ENCODE results near the gene GRIK3. TPM values are rescaled to one million over a fixed set of nuclear protein-coding genes. Genes with fewer than 3 reads are reported as not detected.

Gene GRIK3
- total and polyA plus RNA-seq, 2 of the 8 experiments (the other 6 are each of a cell fraction or from before 2014, with no cell fraction given) = 2.1 to 3.4 TPM

GRCh38 chr1:36953061-36953460, 81.3 kb downstream of the GRIK3 start:
- Histone ChIP-seq H2BK12ac (ENCODE audit: low read depth, low read length) (no peak overlapping the region), H3K79me1 (ENCODE audit: low read depth, low read length) (no peaks in the 10 kb centered on the region), H2AFZ (ENCODE audit: low read length) (no peak overlapping the region), H4K91ac (replicated peaks; ENCODE audit: insufficient read length, low read length) (no peak overlapping the region), H3K4me2 (ENCODE audit: insufficient read depth in 1 of 2, low read depth in 2 of 2, low read length in 2 of 2) (no peak overlapping the region), H3K79me2 (ENCODE audit: control insufficient read depth in 1 of 2, insufficient read depth in 2 of 2, low read length in 2 of 2) (no peaks in the 10 kb centered on the region), H4K8ac (ENCODE audit: extremely low read depth, insufficient read depth, low read length) (no peak overlapping the region), H2BK15ac (ENCODE audit: low read length) (peak overlapping the region; percentile 46; the same call in 1 of the 2 replicates), H3K18ac (ENCODE audit: extremely low read depth, low read length) (no peak overlapping the region), H3K4me1 (replicated peaks in 1 of 4; ENCODE audit: control insufficient read depth in 3 of 4, insufficient read depth in 4 of 4, low read length in 3 of 4) (peaks cover 0 to 3% (median 0%) of the 10 kb centered on the region in 4 experiments; a peak in 1 of 7 replicates), H4K20me1 (replicated peaks in 1 of 2; ENCODE audit: control insufficient read depth in 1 of 2, insufficient read depth in 2 of 2, low read length in 2 of 2) (no peaks in the 10 kb centered on the region), H3K36me3 (ENCODE audit: control insufficient read depth in 2 of 4, insufficient read depth in 4 of 4, low read length in 3 of 4) (no peaks in the 10 kb centered on the region), H4K5ac (ENCODE audit: insufficient read length, low read depth, low read length) (no peak overlapping the region), H3K56ac (replicated peaks; ENCODE audit: insufficient read length, low read depth, low read length) (no peak overlapping the region), H2BK20ac (ENCODE audit: low read length) (no peak overlapping the region), H3K4ac (replicated peaks; ENCODE audit: insufficient read length, low read depth, low read length) (no peak overlapping the region), H2AK5ac (ENCODE audit: low read depth, low read length) (no peak overlapping the region), H3K4me3 (ENCODE audit: extremely low read depth in 1 of 4, insufficient read depth in 2 of 4, low read depth in 3 of 4, low read length in 4 of 4) (no peak overlapping the region), H2BK120ac (replicated peaks; ENCODE audit: low read depth, low read length) (no peak overlapping the region), H3K14ac (ENCODE audit: insufficient read length) (no peak overlapping the region), H3K27ac (ENCODE audit: low read depth, low read length) (no peak overlapping the region), H3K23me2 (ENCODE audit: low read depth, low read length) (no peaks in the 10 kb centered on the region), H3K9me3 (ENCODE audit: insufficient read depth in 2 of 2, low read depth in 1 of 2, low read length in 1 of 2) (no peaks in the 10 kb centered on the region), H3K9ac (replicated peaks in 1 of 4; ENCODE audit: extremely low read depth in 1 of 4, low read depth in 3 of 4, low read length in 3 of 4) (no peak overlapping the region; a peak in 1 of 7 replicates), H2BK5ac (ENCODE audit: low read depth, low read length) (no peak overlapping the region), H3K27me3 (replicated peaks in 1 of 4; ENCODE audit: control insufficient read depth in 3 of 4, extremely low read depth in 1 of 4, insufficient read depth in 3 of 4, low read length in 3 of 4) (no peaks in the 10 kb centered on the region), H3K23ac (ENCODE audit: insufficient read length) (no peak overlapping the region)
- FAIRE-seq = no peak
- POLR2A ChIA-PET (ENCODE audit: partially characterized antibody) = interaction anchor here (0.6 kb wide), 1 partner anchor 1505 kb away, joined by 3 read pairs; no protein-coding TSS in a partner anchor
- CTCF ChIA-PET (ENCODE audit: partially characterized antibody) = interaction anchor here (0.6 to 2.3 kb wide), 8 partner anchors 9 to 343 kb away, joined by 3 to 4 read pairs (median 3); no protein-coding TSS in a partner anchor
- WGBS, 2 experiments (ENCODE audit: extremely low coverage in 1 of 2, insufficient coverage in 1 of 2, insufficient read length in 1 of 2, insufficient replicate concordance in 2 of 2, low coverage in 1 of 2, low lambda C conversion rate in 2 of 2, missing lambda C conversion rate in 1 of 2) = 69% methylated on average over 3 of the region's 5 CpGs; no CpG with 5 or more reads in 1 of the 2 experiments
- DNase-seq (ENCODE audit: low read depth in 1 of 2, low spot score in 2 of 2) = no peak
- TF ChIP-seq POLR2AphosphoS5 (IDR thresholded peaks at IDR 0.05; ENCODE audit: low read depth, low read length) = no peak
- TF ChIP-seq NANOG (IDR thresholded peaks at IDR 0.05; ENCODE audit: insufficient read depth, low read depth, low read length, poor library complexity, severe bottlenecking) = no peak
- no peak for TF ChIP-seq CBX8 (IDR thresholded peaks at IDR 0.05; ENCODE audit: borderline replicate concordance, low read depth, low read length)
- TF ChIP-seq POU5F1 (IDR thresholded peaks at IDR 0.05; ENCODE audit: low read depth, low read length) = no peak
- no peak for TF ChIP-seq KDM5A (IDR thresholded peaks at IDR 0.05; ENCODE audit: low read length)
- no peak for TF ChIP-seq RBBP5 (IDR thresholded peaks at IDR 0.05; ENCODE audit: borderline replicate concordance, low read depth, low read length)
- no peak for TF ChIP-seq HDAC6 (IDR thresholded peaks at IDR 0.05; ENCODE audit: low read depth, low read length)
- no peak for TF ChIP-seq RXRA (IDR thresholded peaks at IDR 0.05; ENCODE audit: insufficient read depth, low read depth, low read length)
- TF ChIP-seq ZNF274 (IDR thresholded peaks at IDR 0.05; ENCODE audit: borderline replicate concordance, extremely low read depth, low read length) = no peak
